ENCODE results near the gene RAB28. TPM values are rescaled to one million over a fixed set of nuclear protein-coding genes. Genes with fewer than 3 reads are reported as not detected.

The RAB28 gene
- total RNA-seq, 4 donors from 2014 or later, result 9.7 to 17.6 (median 12.6) TPM

DNA sequence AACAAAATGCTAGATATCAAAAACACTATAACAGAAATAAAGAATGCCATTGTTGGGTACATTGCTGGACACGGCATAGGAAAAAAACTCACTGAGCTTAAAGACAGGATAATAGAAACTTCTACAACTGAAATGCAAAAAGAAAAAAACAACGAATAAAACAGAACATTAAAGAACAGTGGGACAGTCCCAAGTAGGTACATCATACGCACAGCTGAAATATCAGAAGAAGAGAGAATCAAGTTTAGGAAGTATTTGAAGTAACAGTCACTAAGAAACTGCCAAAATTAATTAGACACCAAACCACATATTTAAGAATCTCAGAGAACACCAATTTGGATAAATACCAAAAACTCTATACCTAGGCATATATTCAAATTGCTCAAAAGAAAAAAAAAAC, 19.2 kb downstream of the RAB28 start:
- TF ChIP-seq POLR2A (IDR thresholded peaks at IDR 0.05) (no peak), POLR2AphosphoS5 (IDR thresholded peaks at IDR 0.05) (no peak), EP300 (IDR thresholded peaks at IDR 0.05) (no peak)
- TF ChIP-seq, protein P1, sequence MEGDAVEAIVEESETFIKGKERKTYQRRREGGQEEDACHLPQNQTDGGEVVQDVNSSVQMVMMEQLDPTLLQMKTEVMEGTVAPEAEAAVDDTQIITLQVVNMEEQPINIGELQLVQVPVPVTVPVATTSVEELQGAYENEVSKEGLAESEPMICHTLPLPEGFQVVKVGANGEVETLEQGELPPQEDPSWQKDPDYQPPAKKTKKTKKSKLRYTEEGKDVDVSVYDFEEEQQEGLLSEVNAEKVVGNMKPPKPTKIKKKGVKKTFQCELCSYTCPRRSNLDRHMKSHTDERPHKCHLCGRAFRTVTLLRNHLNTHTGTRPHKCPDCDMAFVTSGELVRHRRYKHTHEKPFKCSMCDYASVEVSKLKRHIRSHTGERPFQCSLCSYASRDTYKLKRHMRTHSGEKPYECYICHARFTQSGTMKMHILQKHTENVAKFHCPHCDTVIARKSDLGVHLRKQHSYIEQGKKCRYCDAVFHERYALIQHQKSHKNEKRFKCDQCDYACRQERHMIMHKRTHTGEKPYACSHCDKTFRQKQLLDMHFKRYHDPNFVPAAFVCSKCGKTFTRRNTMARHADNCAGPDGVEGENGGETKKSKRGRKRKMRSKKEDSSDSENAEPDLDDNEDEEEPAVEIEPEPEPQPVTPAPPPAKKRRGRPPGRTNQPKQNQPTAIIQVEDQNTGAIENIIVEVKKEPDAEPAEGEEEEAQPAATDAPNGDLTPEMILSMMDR (IDR thresholded peaks at IDR 0.05), result no peak
- no peak overlapping the region for H3K27ac ChIP-seq
- no peaks in the 10 kb centered on the region for H3K9me3 ChIP-seq
- no peak overlapping the region for H3K4me3 ChIP-seq
- 94% methylated on average over 3 of the region's 3 CpGs for WGBS
- H3K36me3 ChIP-seq, result peaks cover 3% of the 10 kb centered on the region
- H3K4me1 ChIP-seq, result no peaks in the 10 kb centered on the region
- H3K27me3 ChIP-seq, result no peaks in the 10 kb centered on the region
- DNase-seq (ENCODE audit: low spot score in 2 of 2), result no peak

DNA sequence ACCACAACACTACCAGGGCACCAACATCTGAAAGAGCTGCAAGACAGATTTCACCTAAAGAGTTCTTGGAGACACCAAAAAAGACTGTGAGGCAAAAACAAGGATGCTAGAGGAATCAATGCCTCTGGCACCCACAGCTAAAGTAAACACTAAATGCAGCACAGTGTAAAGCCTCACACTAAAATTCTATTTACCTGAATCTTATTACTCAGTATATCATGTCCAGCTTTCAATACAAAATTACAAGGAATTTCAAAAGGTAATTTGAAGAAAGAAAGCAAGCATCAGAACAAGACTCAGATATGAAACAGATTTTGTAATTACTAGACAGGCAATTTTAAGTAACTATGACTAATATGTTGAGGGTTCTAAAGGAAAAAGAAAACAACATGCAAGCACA, 19.6 kb downstream of the RAB28 start:
- DNase-seq (ENCODE audit: low spot score in 2 of 2), result no peak
- Histone ChIP-seq H3K27ac (no peak overlapping the region), H3K9me3 (no peaks in the 10 kb centered on the region), H3K4me1 (no peaks in the 10 kb centered on the region), H3K4me3 (no peak overlapping the region), H3K27me3 (no peaks in the 10 kb centered on the region), H3K36me3 (peaks cover 6% of the 10 kb centered on the region)
- TF ChIP-seq, protein P1 (IDR thresholded peaks at IDR 0.05), result no peak
- no peak for TF ChIP-seq EP300 (IDR thresholded peaks at IDR 0.05)

DNA sequence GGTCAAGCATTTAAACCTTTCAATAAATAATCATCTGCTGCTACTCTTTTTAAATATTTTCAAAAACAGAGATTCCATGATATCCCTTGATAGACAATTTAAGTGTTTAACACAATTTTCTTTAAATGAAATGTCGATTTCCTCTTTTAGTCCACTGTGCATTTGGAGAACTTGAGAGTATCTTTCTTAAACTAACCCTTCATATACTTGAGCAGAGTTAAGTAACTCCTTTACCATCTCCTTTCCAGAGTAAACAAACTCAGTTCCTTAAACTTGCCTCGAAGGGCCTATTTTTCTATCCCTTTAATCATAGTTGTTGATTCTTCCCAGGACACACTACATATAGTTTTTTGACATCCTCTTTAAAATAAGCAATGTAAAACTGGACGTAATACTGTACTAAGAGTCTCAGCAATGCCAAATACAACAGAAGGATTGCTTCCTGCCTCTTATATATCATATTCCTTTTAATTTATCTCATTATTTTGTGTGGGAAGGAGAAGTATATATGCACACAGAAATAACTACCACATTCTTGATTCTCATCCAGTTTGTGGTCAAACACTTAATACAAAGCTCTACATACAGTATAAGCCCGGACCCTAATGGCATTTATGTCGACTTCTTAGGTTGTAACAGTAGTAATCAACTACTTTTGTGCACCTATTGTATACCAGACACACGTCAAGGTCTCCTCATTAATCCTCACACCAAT, 22.8 kb downstream of the RAB28 start:
- no peaks in the 10 kb centered on the region for H3K27me3 ChIP-seq
- WGBS, result 81% methylated on average over 6 of the region's 6 CpGs
- TF ChIP-seq POLR2AphosphoS5 (IDR thresholded peaks at IDR 0.05), result no peak
- no peak for TF ChIP-seq EP300 (IDR thresholded peaks at IDR 0.05)
- TF ChIP-seq POLR2A (IDR thresholded peaks at IDR 0.05), result no peak
- TF ChIP-seq, protein P1 (IDR thresholded peaks at IDR 0.05), result no peak
- H3K9me3 ChIP-seq, result no peaks in the 10 kb centered on the region
- no peaks in the 10 kb centered on the region for H3K4me1 ChIP-seq
- no peak overlapping the region for H3K4me3 ChIP-seq
- no peak for DNase-seq (ENCODE audit: low spot score in 2 of 2)
- H3K27ac ChIP-seq, result no peak overlapping the region
- peaks cover 6% of the 10 kb centered on the region for H3K36me3 ChIP-seq

DNA sequence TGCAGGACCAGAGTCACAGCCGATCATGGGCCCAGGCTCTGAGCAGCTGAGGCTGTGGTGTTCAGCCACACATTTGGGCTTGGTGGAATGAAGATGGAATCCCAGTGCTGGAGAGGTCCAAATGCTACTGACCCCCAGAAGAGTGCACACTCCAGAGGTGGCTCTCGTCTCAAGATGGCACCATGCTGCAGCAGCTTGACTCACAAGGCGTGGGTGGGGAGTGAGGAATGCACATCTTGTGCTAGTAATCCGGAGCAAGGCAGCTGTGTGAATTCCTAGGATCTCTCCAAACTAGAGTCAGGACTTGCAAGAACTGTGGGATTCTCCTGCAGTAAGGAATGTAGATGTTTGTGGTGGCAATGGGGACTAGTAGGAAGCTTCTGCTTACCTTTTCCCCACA, 28.7 kb downstream of the RAB28 start:
- H3K36me3 ChIP-seq, result peaks cover 18% of the 10 kb centered on the region
- 96% methylated on average over 4 of the region's 4 CpGs for WGBS
- TF ChIP-seq POLR2A (IDR thresholded peaks at IDR 0.05) (no peak), POLR2AphosphoS5 (IDR thresholded peaks at IDR 0.05) (no peak), EP300 (IDR thresholded peaks at IDR 0.05) (no peak)
- TF ChIP-seq, protein P1 (IDR thresholded peaks at IDR 0.05), result no peak
- H3K4me3 ChIP-seq, result no peak overlapping the region
- no peaks in the 10 kb centered on the region for H3K9me3 ChIP-seq
- no peak overlapping the region for H3K27ac ChIP-seq
- no peaks in the 10 kb centered on the region for H3K27me3 ChIP-seq
- no peak for DNase-seq (ENCODE audit: low spot score in 2 of 2)
- H3K4me1 ChIP-seq, result no peaks in the 10 kb centered on the region

DNA sequence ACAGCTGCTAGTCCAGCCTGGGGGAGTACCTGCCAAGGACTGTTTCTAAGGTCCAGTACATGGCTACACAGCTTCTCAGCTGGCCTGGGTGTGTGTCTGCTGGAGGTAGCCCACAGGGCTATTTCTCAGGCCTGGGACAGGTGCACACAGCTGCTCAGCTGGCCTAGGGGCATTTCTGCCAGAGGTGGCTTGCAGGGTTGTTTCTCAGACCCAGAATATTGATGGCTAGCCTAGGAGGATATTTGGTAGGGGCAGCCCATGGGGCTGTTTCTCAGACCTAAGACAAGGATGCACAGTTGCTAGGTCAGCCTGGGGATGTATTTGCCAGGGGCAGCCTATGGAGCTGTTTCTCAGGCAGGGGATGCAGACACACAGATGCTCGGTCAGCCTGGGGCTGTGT, 29.4 kb downstream of the RAB28 start:
- no peaks in the 10 kb centered on the region for H3K9me3 ChIP-seq
- WGBS, result no CpG with 5 or more reads among the region's 1 CpG
- H3K4me1 ChIP-seq, result no peaks in the 10 kb centered on the region
- no peaks in the 10 kb centered on the region for H3K27me3 ChIP-seq
- H3K36me3 ChIP-seq, result peaks cover 14% of the 10 kb centered on the region
- H3K27ac ChIP-seq, result no peak overlapping the region
- no peak overlapping the region for H3K4me3 ChIP-seq
- DNase-seq (ENCODE audit: low spot score in 2 of 2), result no peak
- TF ChIP-seq, protein P1 (IDR thresholded peaks at IDR 0.05), result no peak
- no peak for TF ChIP-seq POLR2A (IDR thresholded peaks at IDR 0.05)
- no peak for TF ChIP-seq POLR2AphosphoS5 (IDR thresholded peaks at IDR 0.05)
- TF ChIP-seq EP300 (IDR thresholded peaks at IDR 0.05), result no peak
